GM12878 (cell line): ENCODE results near the gene PEX6. TPM values are rescaled to one million over a fixed set of nuclear protein-coding genes. Genes with fewer than 3 reads are reported as not detected.
"Not testable (repeated sequence)": the region's sequence is repeated elsewhere in the genome, so short reads cannot be mapped to it uniquely, and the experiment has no call there.

Experiments
- ATAC-seq: fragments of 200-7000 bp; cut with Tn5 transposase; 3 replicates; pipeline ENCODE4 v1.9.1; 2020; ENCODE audit warnings: mild to moderate bottlenecking, moderate library complexity
- BruUV-seq: library from RNA; stranded (reverse); fragments of 400-500 nt; replicated peaks from 2 replicates; lab custom pipeline; 2021; lab: Mats Ljungman, UMichigan
- CTCF ChIA-PET: fragments of 300-600 bp; sonication (Branson Sonifier 250); formaldehyde crosslinking; extraction: SDS; loops from one replicate; lab custom pipeline; 2021; ENCODE audit warnings: inconsistent platforms; lab: Yijun Ruan, JAX
- POLR2A ChIA-PET: fragments of 350-600 bp; formaldehyde crosslinking; extraction: SDS; loops from one replicate; lab custom pipeline; 2021; ENCODE audit warnings: inconsistent platforms; lab: Charles Lee
- RAD21 ChIA-PET: fragments of 300-600 bp; sonication (Branson Sonifier 250); formaldehyde crosslinking; loops from one replicate; lab custom pipeline; 2023; ENCODE audit warnings: antibody characterized with exemption; ENCODE audit not compliant: unreplicated experiment; lab: Charles Lee
- SMC1A ChIA-PET: fragments of 300-600 bp; sonication (Branson Sonifier 250); formaldehyde crosslinking; loops from one replicate; lab custom pipeline; 2023; ENCODE audit not compliant: unreplicated experiment, uncharacterized antibody; lab: Charles Lee
- DNase-seq: peaks from one replicate; pipeline ENCODE4 v3.0.0-alpha.2; 2011; ENCODE audit warnings: low read depth, low spot score
- FAIRE-seq: peaks from 3 replicates; lab custom pipeline; 2011; peaks lifted over from hg19 to GRCh38; lab: Jason Lieb, UNC
- H2AFZ ChIP-seq: 2 replicates; pipeline ENCODE4 v1.6.0; 2011; ENCODE audit warnings: low read depth, low read length, control low read depth; ENCODE audit not compliant: control insufficient read depth
- H3K27ac ChIP-seq: 2 replicates; pipeline ENCODE4 v1.5.1; 2011; ENCODE audit warnings: control low read depth; ENCODE audit not compliant: control insufficient read depth, insufficient read depth
- H3K27me3 ChIP-seq, 2 experiments: replicated peaks in 1 of 2; 2 replicates each; pipeline versions ENCODE4 v1.6.0 to v1.6.1; 2011; ENCODE audit warnings: low read length in 1 of 2; ENCODE audit not compliant: control insufficient read depth in 2 of 2, insufficient read depth in 2 of 2
- H3K36me3 ChIP-seq, 2 experiments: 2 replicates each; pipeline ENCODE4 v1.5.1; 2011; ENCODE audit warnings: low read length in 1 of 2; ENCODE audit not compliant: control insufficient read depth in 2 of 2, insufficient read depth in 2 of 2
- H3K4me1 ChIP-seq: 2 replicates; pipeline ENCODE4 v1.6.1; 2011; ENCODE audit warnings: mild to moderate bottlenecking, low read length, moderate library complexity, mixed read lengths; ENCODE audit not compliant: control insufficient read depth, insufficient read depth
- H3K4me2 ChIP-seq: 2 replicates; pipeline ENCODE4 v1.6.0; 2011; ENCODE audit warnings: control low read depth; ENCODE audit not compliant: control insufficient read depth, insufficient read depth
- H3K4me3 ChIP-seq: fragments of 200-600 bp; sonication (generic); 2 replicates; pipeline ENCODE4 v1.5.1; 2016
- H3K79me2 ChIP-seq: 2 replicates; pipeline ENCODE4 v1.6.0; 2011; ENCODE audit warnings: low read length; ENCODE audit not compliant: control insufficient read depth, insufficient read depth
- H3K9ac ChIP-seq: 2 replicates; pipeline ENCODE4 v1.8.0; 2011; ENCODE audit warnings: low read length, control low read depth, mixed read lengths; ENCODE audit not compliant: control insufficient read depth, insufficient read depth
- H3K9me3 ChIP-seq: replicated peaks from 3 replicates; pipeline ENCODE4 v1.5.1; 2011; ENCODE audit warnings: mild to moderate bottlenecking, low read length; ENCODE audit not compliant: control insufficient read depth, insufficient read depth
- H4K20me1 ChIP-seq: 2 replicates; pipeline ENCODE4 v1.6.0; 2011; ENCODE audit not compliant: control insufficient read depth, insufficient read depth
- DPF2 ChIP-seq: fragments of 450-650 bp; IDR thresholded peaks from 2 replicates; pipeline ENCODE4 v1.6.1; 2017; ENCODE audit warnings: mild to moderate bottlenecking
- POLR2A ChIP-seq: IDR thresholded peaks from 2 replicates; pipeline ENCODE4 v1.6.1; 2011; ENCODE audit warnings: low read depth, mild to moderate bottlenecking, low read length
- WGBS: methylation state at CpG from one replicate; pipeline ENCODE4 v1.1.6; 2016; ENCODE audit warnings: low lambda C conversion rate; ENCODE audit not compliant: insufficient replicate concordance, insufficient coverage; ENCODE audit errors: missing lambda C conversion rate; 5-methylcytosine and 5-hydroxymethylcytosine counted together
- in situ Hi-C: fragments of 300-500 bp; cut with MboI; formaldehyde crosslinking; loops from 9 replicates; pipeline ENCODE4 v1.14.3; 2018; ENCODE audit warnings: mixed read lengths
- intact Hi-C: fragments of 100-400 bp; cut with micrococcal nuclease; formaldehyde crosslinking; loops from one replicate; pipeline ENCODE4 v1.14.2; 2022; ENCODE audit not compliant: unreplicated experiment
- polyA plus RNA-seq, 11 experiments: library from polyadenylated mRNA; depleted of rRNA in 4 of 11; unstranded in 6 of 11; stranded (reverse) in 5 of 11; fragments of >200 nt; fragmentation: Nextera tagmentation in 4 of 11; fragmentation: Illumina TruSeq in 1 of 11; extraction: Ambion mirVana in 4 of 11; extraction: Trizol in 1 of 11; gene quantifications; 1 replicate in 1 of 11; 2 replicates in 10 of 11; pipeline versions ENCODE4 v1.2.1 to v1.2.3, GENCODE V29; 2011 to 2016; ENCODE audit warnings: inconsistent platforms in 2 of 11, missing spikeins in 2 of 11, low read depth in 1 of 11
- total RNA-seq, 4 experiments: library from RNA; depleted of rRNA in 3 of 4; stranded (reverse); fragments of >200 nt in 3 of 4; fragmentation: Illumina TruSeq in 1 of 4; extraction: Trizol in 1 of 4; gene quantifications; 2 replicates each; pipeline versions ENCODE4 v1.2.1 to v1.2.3, GENCODE V29; 2013 to 2021

The PEX6 gene
- total and polyA plus RNA-seq, 10 of the 15 experiments (the other 5 are each of a cell fraction or from before 2014, with no cell fraction given): 0.39 to 21.1 (median 7.8) TPM

GRCh38 chr6:42942444-42942843 lies 36.5 kb downstream of the PEX6 start:
- POLR2A ChIA-PET: no interaction called here
- no peak overlapping the region for H3K4me3 ChIP-seq
- no peaks in the 10 kb centered on the region for H4K20me1 ChIP-seq
- CTCF ChIA-PET: no interaction called here
- intact Hi-C loops: no loop called here
- H3K4me2 ChIP-seq: no peak overlapping the region
- TF ChIP-seq POLR2A (peak; percentile 49; the same call in 1 of the 2 replicates), DPF2 (no peak)
- no peaks in the 10 kb centered on the region for H3K9me3 ChIP-seq
- DNase-seq (no peak), ATAC-seq (no peak), FAIRE-seq (no peak)
- H3K9ac ChIP-seq: no peak overlapping the region
- RAD21 ChIA-PET: no interaction called here
- H3K27ac ChIP-seq: no peak overlapping the region
- BruUV-seq: no TSS peak
- 86% methylated on average over 6 of the region's 7 CpGs for WGBS
- peaks cover 20 to 28% of the 10 kb centered on the region in 2 experiments for H3K36me3 ChIP-seq
- no peaks in the 10 kb centered on the region for H3K79me2 ChIP-seq
- H3K4me1 ChIP-seq: peaks cover 3% of the 10 kb centered on the region; the same call in 1 of the 2 replicates
- SMC1A ChIA-PET: no interaction called here
- in situ Hi-C loops: no loop called here
- no peaks in the 10 kb centered on the region for H3K27me3 ChIP-seq
- no peak overlapping the region for H2AFZ ChIP-seq

- RAD21 ChIA-PET: interaction anchor here (0.6 kb wide), 1 partner anchor 501 kb away, joined by 3 read pairs; no protein-coding TSS in a partner anchor
- POLR2A ChIA-PET: interaction anchor here (0.5 kb wide), 1 partner anchor 37 kb away, joined by 4 read pairs; no protein-coding TSS in a partner anchor
- CTCF ChIA-PET, DNase-seq, H3K27me3 ChIP-seq, H4K20me1 ChIP-seq, in situ Hi-C loops, H3K27ac ChIP-seq, H3K79me2 ChIP-seq, H3K4me1 ChIP-seq, H3K9me3 ChIP-seq, intact Hi-C loops, BruUV-seq, FAIRE-seq, H3K4me2 ChIP-seq, H3K9ac ChIP-seq, H2AFZ ChIP-seq, H3K4me3 ChIP-seq, ATAC-seq: not testable (repeated sequence)
- H3K36me3 ChIP-seq: peaks cover 27 to 33% of the 10 kb centered on the region in 2 experiments
- WGBS: 93% methylated on average over 5 of the region's 5 CpGs
- SMC1A ChIA-PET: interaction anchor here (0.9 to 1.3 kb wide), 2 partner anchors 12 to 40 kb away, joined by 3 read pairs; partner anchors contain the start of gene CNPY3
Observed at GRCh38 chr6:42941356-42941755, 37.6 kb downstream of the PEX6 start.
